ENCODE results near the gene WIPF2. TPM values are rescaled to one million over a fixed set of nuclear protein-coding genes. Genes with fewer than 3 reads are reported as not detected.
A peak's percentile ranks its signal among the peaks of the same experiment; 100 is the strongest.
"Not testable (repeated sequence)": the region's sequence is repeated elsewhere in the genome, so short reads cannot be mapped to it uniquely, and the experiment has no call there.

WIPF2 gene
- total and polyA plus RNA-seq, 5 donors from 2014 or later, result 8.0 to 40.7 (median 9.6) TPM

DNA sequence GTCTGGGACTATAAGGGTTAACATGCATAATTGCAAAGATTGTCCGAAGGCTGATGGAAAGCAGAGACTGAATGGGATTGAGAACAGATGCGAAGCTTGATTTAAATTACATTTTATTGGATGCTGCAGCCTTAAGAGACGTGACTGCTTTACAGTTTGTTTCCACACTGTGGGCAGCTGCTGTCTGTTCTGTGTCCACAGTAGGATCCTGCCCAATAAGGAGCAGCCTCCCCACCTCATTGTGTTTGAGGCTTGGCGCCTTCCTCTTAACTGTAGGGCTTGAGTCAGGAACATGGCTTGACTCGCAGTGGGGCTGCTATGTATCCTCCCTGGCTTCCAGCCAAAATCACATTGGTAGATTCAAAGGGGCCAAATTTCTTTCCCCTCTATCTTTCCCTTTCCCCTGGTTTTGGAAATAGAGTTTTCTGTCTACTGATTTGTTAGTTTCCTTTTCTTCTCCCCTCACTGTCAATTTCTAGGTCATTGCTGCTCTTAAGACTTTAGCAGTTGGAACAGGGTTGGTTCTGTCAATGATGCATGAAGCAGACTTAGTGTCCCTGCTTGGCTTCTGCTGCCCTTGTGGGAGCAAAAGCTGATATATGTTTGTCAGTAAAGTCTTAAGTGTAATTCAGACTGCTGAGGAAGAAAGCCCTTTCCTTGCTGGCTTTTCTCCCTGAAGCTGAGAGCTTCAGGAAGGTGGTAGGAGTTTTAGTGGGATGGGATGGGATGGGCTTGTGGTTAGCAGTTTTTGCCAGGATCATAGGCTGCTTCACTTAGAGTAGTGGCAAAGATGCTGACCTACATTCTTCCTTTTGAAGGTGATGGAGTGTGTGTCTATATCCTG, 84.8 kb downstream of the WIPF2 start:
- Mint-ChIP-seq H3K27me3 (no peaks in the 10 kb centered on the region), H3K9me3 (no peaks in the 10 kb centered on the region), H3K4me3 (no peak overlapping the region), H3K4me1 (peaks cover 3 to 15% (median 5%) of the 10 kb centered on the region in 4 donors), H3K36me3 (no peaks in the 10 kb centered on the region), H3K27ac (no peak overlapping the region)
- peaks cover 18% of the 10 kb centered on the region for H3K4me1 ChIP-seq (ENCODE audit: control insufficient read depth, insufficient read depth, low read length, poor library complexity, severe bottlenecking)
- DNase-seq (no peak), ATAC-seq (ENCODE audit: low read depth in 2 of 2) (no peak)
- no peak overlapping the region for H3K4me3 ChIP-seq (ENCODE audit: low read depth, low read length)
- no peaks in the 10 kb centered on the region for H3K9me3 ChIP-seq (ENCODE audit: control insufficient read depth in 2 of 2, low read length in 2 of 2)
- H3K27ac ChIP-seq (ENCODE audit: insufficient read depth, low read length, poor library complexity, severe bottlenecking), result no peak overlapping the region
- no peaks in the 10 kb centered on the region for H3K36me3 ChIP-seq (ENCODE audit: control insufficient read depth, insufficient read depth, low read length)
- H3K27me3 ChIP-seq (ENCODE audit: control insufficient read depth, insufficient read depth, low read length), result no peaks in the 10 kb centered on the region

DNA sequence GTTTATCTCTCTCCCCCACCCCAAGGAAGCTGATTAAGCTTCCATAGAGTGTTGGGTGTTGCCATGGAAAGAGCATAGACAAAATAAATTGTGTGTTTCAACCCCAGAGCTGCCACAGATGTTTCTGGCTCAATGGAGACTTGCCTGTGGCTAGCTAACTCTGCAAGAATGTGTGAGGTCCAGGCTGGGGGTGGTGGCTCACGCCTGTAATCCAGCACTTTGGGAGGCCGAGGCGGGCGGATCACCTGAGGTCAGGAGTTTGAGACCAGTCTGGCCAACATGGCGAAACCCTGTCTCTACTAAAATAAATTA, 85.4 kb downstream of the WIPF2 start:
- H3K36me3 ChIP-seq (ENCODE audit: control insufficient read depth, insufficient read depth, low read length); H3K4me3 Mint-ChIP-seq; H3K27ac Mint-ChIP-seq; DNase-seq; H3K4me3 ChIP-seq (ENCODE audit: low read depth, low read length); H3K27me3 Mint-ChIP-seq; ATAC-seq (ENCODE audit: low read depth in 2 of 2); H3K36me3 Mint-ChIP-seq; H3K9me3 Mint-ChIP-seq; H3K27me3 ChIP-seq (ENCODE audit: control insufficient read depth, insufficient read depth, low read length); H3K9me3 ChIP-seq (ENCODE audit: control insufficient read depth in 2 of 2, low read length in 2 of 2); H3K27ac ChIP-seq (ENCODE audit: insufficient read depth, low read length, poor library complexity, severe bottlenecking): not testable (repeated sequence)
- peaks cover 24% of the 10 kb centered on the region for H3K4me1 ChIP-seq (ENCODE audit: control insufficient read depth, insufficient read depth, low read length, poor library complexity, severe bottlenecking)
- peaks cover 5 to 15% (median 6%) of the 10 kb centered on the region in 4 donors for H3K4me1 Mint-ChIP-seq

DNA sequence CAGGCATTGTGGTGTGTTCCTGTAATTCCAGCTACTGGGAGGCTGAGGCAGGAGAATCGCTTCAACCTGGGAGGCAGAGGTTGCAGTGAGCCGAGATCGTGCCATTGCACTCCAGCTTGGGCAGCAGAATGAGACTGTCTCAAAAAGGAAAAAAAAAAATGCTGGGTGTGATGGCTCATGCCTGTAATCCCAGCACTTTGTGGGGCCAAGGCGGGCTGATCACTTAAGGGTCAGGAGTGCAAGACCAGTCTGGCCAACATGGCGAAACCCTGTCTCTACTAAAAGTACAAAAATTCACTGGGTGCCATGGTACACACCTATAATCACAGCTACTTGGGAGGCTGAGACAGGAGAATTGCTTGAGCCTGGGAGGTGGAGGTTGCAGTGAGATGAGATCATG, 85.8 kb downstream of the WIPF2 start:
- peaks cover 5 to 15% (median 7%) of the 10 kb centered on the region in 4 donors for H3K4me1 Mint-ChIP-seq
- not testable (repeated sequence) for H3K9me3 ChIP-seq (ENCODE audit: control insufficient read depth in 2 of 2, low read length in 2 of 2); H3K27me3 ChIP-seq (ENCODE audit: control insufficient read depth, insufficient read depth, low read length); H3K27me3 Mint-ChIP-seq; ATAC-seq (ENCODE audit: low read depth in 2 of 2); H3K4me3 ChIP-seq (ENCODE audit: low read depth, low read length); H3K9me3 Mint-ChIP-seq; H3K27ac Mint-ChIP-seq; DNase-seq; H3K4me3 Mint-ChIP-seq; H3K27ac ChIP-seq (ENCODE audit: insufficient read depth, low read length, poor library complexity, severe bottlenecking); H3K36me3 ChIP-seq (ENCODE audit: control insufficient read depth, insufficient read depth, low read length); H3K36me3 Mint-ChIP-seq
- H3K4me1 ChIP-seq (ENCODE audit: control insufficient read depth, insufficient read depth, low read length, poor library complexity, severe bottlenecking), result peaks cover 27% of the 10 kb centered on the region

DNA sequence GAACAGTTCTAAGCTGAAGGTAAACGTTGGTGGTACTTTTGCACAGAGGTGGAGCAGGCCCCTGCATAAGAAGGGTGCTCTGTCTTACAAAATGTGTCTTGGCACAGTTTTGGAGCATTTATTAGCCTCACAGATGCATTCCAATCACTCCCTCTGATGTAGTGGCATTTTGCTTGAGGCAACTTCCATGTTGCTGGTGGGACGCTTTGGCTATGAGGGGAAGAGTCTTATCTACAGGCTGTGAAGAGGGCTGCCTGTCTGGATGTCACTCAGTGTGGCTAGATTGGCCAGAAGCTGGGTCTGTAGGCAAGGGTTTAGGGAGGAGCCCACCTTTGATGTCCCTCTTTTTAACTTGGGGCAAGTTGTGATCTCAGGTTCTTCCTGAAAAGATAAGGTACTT, 87.3 kb downstream of the WIPF2 start:
- ATAC-seq (ENCODE audit: low read depth in 2 of 2) (no peak), DNase-seq (no peak)
- H3K36me3 Mint-ChIP-seq, result no peaks in the 10 kb centered on the region
- peaks cover 5 to 23% (median 12%) of the 10 kb centered on the region in 4 donors for H3K4me1 Mint-ChIP-seq
- no peak overlapping the region for H3K4me3 ChIP-seq (ENCODE audit: low read depth, low read length)
- H3K27me3 ChIP-seq (ENCODE audit: control insufficient read depth, insufficient read depth, low read length), result no peaks in the 10 kb centered on the region
- H3K27ac Mint-ChIP-seq, result peak overlapping the region in 1 of 3 donors; percentile 32
- H3K27me3 Mint-ChIP-seq, result no peaks in the 10 kb centered on the region
- H3K9me3 Mint-ChIP-seq, result no peaks in the 10 kb centered on the region
- H3K36me3 ChIP-seq (ENCODE audit: control insufficient read depth, insufficient read depth, low read length), result no peaks in the 10 kb centered on the region
- no peak overlapping the region for H3K4me3 Mint-ChIP-seq
- H3K9me3 ChIP-seq (ENCODE audit: control insufficient read depth in 2 of 2, low read length in 2 of 2), result no peaks in the 10 kb centered on the region
- no peak overlapping the region for H3K27ac ChIP-seq (ENCODE audit: insufficient read depth, low read length, poor library complexity, severe bottlenecking)
- peaks cover 35% of the 10 kb centered on the region for H3K4me1 ChIP-seq (ENCODE audit: control insufficient read depth, insufficient read depth, low read length, poor library complexity, severe bottlenecking)

DNA sequence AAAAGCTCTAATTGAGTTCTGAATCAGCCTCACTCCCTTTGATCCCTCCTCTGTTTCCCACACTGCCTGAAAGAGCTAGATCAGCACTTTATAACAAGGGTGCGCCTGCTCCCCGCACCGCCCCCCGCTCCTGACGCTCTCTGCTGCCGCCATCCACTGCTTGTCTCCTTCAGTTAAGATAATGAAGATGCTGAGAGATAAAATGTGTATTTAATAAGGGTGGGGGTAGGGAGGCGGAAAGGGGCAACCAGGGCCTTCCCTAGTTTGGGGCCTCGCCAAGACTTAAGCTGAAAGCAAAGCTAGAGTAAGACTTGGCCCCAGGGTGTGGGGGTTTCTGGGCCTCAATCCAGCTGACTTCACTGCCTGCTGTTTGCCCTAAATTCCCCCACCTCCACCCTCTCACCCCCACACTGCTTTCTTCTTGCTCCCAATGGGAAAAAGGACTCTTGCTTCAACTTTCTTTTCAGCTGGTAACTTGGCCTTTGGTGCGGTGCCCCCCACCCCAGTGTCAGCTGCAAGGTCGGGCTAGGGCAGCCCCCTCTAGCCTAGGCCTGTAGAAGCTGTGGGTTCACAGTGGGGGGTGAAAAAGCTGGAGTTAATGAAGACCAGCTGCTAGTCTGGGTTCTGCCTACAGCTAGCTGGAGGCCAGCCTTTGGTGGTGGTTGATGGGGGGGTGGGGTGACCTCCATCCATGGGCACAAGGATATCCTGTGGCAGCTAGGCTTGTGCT, 88.1 kb downstream of the WIPF2 start:
- Histone ChIP-seq H3K36me3 (ENCODE audit: control insufficient read depth, insufficient read depth, low read length) (no peaks in the 10 kb centered on the region), H3K27me3 (ENCODE audit: control insufficient read depth, insufficient read depth, low read length) (no peaks in the 10 kb centered on the region), H3K4me1 (ENCODE audit: control insufficient read depth, insufficient read depth, low read length, poor library complexity, severe bottlenecking) (peaks cover 42% of the 10 kb centered on the region), H3K27ac (ENCODE audit: insufficient read depth, low read length, poor library complexity, severe bottlenecking) (no peak overlapping the region), H3K4me3 (ENCODE audit: low read depth, low read length) (no peak overlapping the region), H3K9me3 (ENCODE audit: control insufficient read depth in 2 of 2, low read length in 2 of 2) (no peaks in the 10 kb centered on the region)
- no peaks in the 10 kb centered on the region for H3K9me3 Mint-ChIP-seq
- H3K27me3 Mint-ChIP-seq, result no peaks in the 10 kb centered on the region
- peaks cover 5 to 25% (median 17%) of the 10 kb centered on the region in 4 donors for H3K4me1 Mint-ChIP-seq
- DNase-seq (no peak), ATAC-seq (ENCODE audit: low read depth in 2 of 2) (no peak)
- H3K27ac Mint-ChIP-seq, result no peak overlapping the region
- no peaks in the 10 kb centered on the region for H3K36me3 Mint-ChIP-seq
- H3K4me3 Mint-ChIP-seq, result no peak overlapping the region

DNA sequence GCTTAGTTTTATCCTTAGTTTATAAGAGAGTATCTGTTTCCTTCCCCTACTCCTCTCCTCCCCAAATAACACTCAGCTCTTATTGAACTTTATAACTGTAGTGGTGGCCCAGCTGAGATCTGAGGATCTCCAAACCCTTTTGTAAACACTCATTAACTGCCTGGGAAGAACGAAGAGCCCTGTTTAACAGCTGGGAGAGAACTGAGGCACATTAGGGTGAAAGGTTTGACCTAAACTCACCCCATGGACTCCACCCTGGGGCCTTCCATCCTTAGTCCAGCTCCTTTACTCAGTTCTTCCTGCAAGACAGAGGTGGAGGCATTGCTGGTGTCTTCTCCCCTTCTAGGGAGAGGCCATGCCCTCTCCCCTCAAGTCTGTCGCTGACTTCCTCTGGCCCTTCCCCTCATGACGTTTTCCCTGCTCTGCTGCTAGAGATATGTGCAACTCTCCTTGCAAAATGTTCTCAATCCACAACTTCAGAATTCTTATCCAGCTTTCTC, 88.7 kb downstream of the WIPF2 start:
- no peak for DNase-seq
- ATAC-seq (ENCODE audit: low read depth in 2 of 2), result no peak
- Histone ChIP-seq H3K27ac (ENCODE audit: insufficient read depth, low read length, poor library complexity, severe bottlenecking) (no peak overlapping the region), H3K36me3 (ENCODE audit: control insufficient read depth, insufficient read depth, low read length) (no peaks in the 10 kb centered on the region), H3K4me1 (ENCODE audit: control insufficient read depth, insufficient read depth, low read length, poor library complexity, severe bottlenecking) (peaks cover 42% of the 10 kb centered on the region), H3K4me3 (ENCODE audit: low read depth, low read length) (no peak overlapping the region), H3K27me3 (ENCODE audit: control insufficient read depth, insufficient read depth, low read length) (no peaks in the 10 kb centered on the region), H3K9me3 (ENCODE audit: control insufficient read depth in 2 of 2, low read length in 2 of 2) (no peaks in the 10 kb centered on the region)
- H3K4me1 Mint-ChIP-seq, result peaks cover 5 to 26% (median 20%) of the 10 kb centered on the region in 4 donors
- H3K9me3 Mint-ChIP-seq, result no peaks in the 10 kb centered on the region
- H3K27ac Mint-ChIP-seq, result no peak overlapping the region
- H3K4me3 Mint-ChIP-seq, result no peak overlapping the region
- H3K36me3 Mint-ChIP-seq, result no peaks in the 10 kb centered on the region
- no peaks in the 10 kb centered on the region for H3K27me3 Mint-ChIP-seq

DNA sequence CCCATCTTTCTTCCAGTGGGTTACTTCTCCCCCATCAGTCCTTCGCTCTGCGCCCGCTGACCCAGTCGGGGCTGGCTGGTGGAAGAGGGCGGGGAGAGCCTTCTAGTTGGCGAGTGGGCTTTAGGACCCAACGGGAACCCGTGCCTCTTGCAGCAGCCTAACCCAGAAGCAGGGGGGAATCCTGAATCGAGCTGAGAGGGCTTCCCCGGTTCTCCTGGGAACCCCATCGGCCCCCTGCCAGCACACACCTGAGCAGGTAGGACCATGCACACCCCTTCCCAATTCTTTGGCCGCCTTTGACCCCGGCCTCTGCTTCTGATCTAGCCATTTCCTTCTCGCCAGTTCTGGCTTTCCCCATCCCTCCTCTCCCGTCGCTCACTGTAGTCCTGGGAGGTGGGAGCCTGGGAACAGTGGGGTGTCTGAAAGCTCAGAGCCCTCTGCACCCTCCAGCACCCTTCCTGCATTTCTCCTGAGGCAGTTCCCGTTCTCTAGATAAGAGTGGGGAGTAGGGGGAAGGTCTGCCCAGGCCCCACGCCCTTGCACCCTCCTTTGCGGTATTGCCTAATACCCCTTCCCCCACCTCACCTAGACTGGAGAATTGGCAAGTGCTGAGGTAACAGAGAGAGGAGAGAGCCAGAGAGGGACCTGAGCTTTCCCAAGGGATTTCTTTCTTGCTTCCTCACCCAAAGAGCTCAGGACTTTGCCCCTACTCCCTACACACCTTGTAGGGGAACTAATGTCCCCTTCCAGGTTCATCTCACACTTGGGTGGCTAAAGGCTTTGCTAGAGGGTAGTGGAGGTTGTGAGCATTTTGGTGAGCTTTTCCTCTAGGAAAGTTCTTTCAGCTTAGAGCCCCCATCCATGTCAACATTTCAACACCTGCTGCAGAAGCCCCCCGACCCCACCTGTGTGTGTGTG, 90.2 kb downstream of the WIPF2 start, which contains the start of gene RARA:
TSS of gene RARA (plus strand) at position 150 of the 918 bp plus-strand sequence. CDS start 22,039 bp downstream, outside the sequence.
- Histone ChIP-seq H3K9me3 (ENCODE audit: control insufficient read depth in 2 of 2, low read length in 2 of 2) (no peaks in the 10 kb centered on the region), H3K4me1 (ENCODE audit: control insufficient read depth, insufficient read depth, low read length, poor library complexity, severe bottlenecking) (peaks cover 41% of the 10 kb centered on the region), H3K27ac (ENCODE audit: insufficient read depth, low read length, poor library complexity, severe bottlenecking) (no peak within 1 kb of the TSS), H3K36me3 (ENCODE audit: control insufficient read depth, insufficient read depth, low read length) (no peaks in the 10 kb centered on the region), H3K27me3 (ENCODE audit: control insufficient read depth, insufficient read depth, low read length) (no peaks in the 10 kb centered on the region), H3K4me3 (ENCODE audit: low read depth, low read length) (no peak within 1 kb of the TSS)
- DNase-seq, result no peak
- Mint-ChIP-seq H3K27ac (no peak within 1 kb of the TSS), H3K9me3 (no peaks in the 10 kb centered on the region), H3K36me3 (no peaks in the 10 kb centered on the region), H3K4me3 (peak within 1 kb of the TSS in 2 of 4 donors; percentile 15 to 57), H3K4me1 (peaks cover 0 to 24% (median 21%) of the 10 kb centered on the region in 4 donors), H3K27me3 (no peaks in the 10 kb centered on the region)
- peak in 1 of 2 donors; percentile 37 for ATAC-seq (ENCODE audit: low read depth in 2 of 2)
